Spinal cord (tissue), 10 donors: ENCODE measurements around the gene NCCRP1. TPM values are rescaled to one million over a fixed set of nuclear protein-coding genes. Genes with fewer than 3 reads are reported as not detected.
"Not testable (repeated sequence)": the region's sequence is repeated elsewhere in the genome, so short reads cannot be mapped to it uniquely, and the experiment has no call there.

Experiments used
- DNase-seq, 6 donors: peaks; one replicate each; pipeline versions ENCODE4 v3.0.0 to v3.0.0-alpha.2; 2013 to 2015; ENCODE audit warnings: low spot score in 6 of 6, low read depth in 4 of 6
- H3K27ac ChIP-seq: one replicate; pipeline ENCODE4 v1.5.1; 2013; ENCODE audit warnings: low read depth, low read length, control low read depth
- H3K27me3 ChIP-seq: one replicate; pipeline ENCODE4 v1.6.1; 2013; ENCODE audit warnings: low read length; ENCODE audit not compliant: control insufficient read depth, insufficient read depth
- H3K36me3 ChIP-seq: one replicate; pipeline ENCODE4 v1.6.1; 2013; ENCODE audit warnings: low read length; ENCODE audit not compliant: control insufficient read depth, insufficient read depth
- H3K4me1 ChIP-seq: one replicate; pipeline ENCODE4 v1.6.1; 2013; ENCODE audit warnings: low read length; ENCODE audit not compliant: control insufficient read depth, insufficient read depth
- H3K4me3 ChIP-seq: one replicate; pipeline ENCODE4 v1.5.1; 2013; ENCODE audit warnings: low read depth, low read length, control low read depth
- H3K9me3 ChIP-seq: one replicate; pipeline ENCODE4 v1.6.1; 2013; ENCODE audit warnings: low read length; ENCODE audit not compliant: control insufficient read depth, insufficient read depth
- WGBS: methylation state at CpG from one replicate; pipeline ENCODE4 v1.1.5; 2013; ENCODE audit warnings: missing lambda C conversion rate; ENCODE audit not compliant: insufficient coverage; 5-methylcytosine and 5-hydroxymethylcytosine counted together
- polyA plus RNA-seq, 2 donors: library from polyadenylated mRNA; unstranded; fragments of 120-200 nt; gene quantifications; one replicate each; pipeline ENCODE4 v1.2.1, GENCODE V29; 2013; ENCODE audit not compliant: insufficient read length in 2 of 2
- total RNA-seq, 2 donors: library from RNA; depleted of rRNA in 1 of 2; stranded (reverse); fragments of 120-200 nt in 1 of 2; fragments of >200 nt in 1 of 2; gene quantifications; one replicate each; pipeline versions ENCODE4 v1.2.3 to v1.2.4, GENCODE V29; 2013 to 2014
- donor health status: healthy.

NCCRP1 gene
- total and polyA plus RNA-seq, 4 donors, result 0.10 to 0.29 (median 0.16) TPM

DNA sequence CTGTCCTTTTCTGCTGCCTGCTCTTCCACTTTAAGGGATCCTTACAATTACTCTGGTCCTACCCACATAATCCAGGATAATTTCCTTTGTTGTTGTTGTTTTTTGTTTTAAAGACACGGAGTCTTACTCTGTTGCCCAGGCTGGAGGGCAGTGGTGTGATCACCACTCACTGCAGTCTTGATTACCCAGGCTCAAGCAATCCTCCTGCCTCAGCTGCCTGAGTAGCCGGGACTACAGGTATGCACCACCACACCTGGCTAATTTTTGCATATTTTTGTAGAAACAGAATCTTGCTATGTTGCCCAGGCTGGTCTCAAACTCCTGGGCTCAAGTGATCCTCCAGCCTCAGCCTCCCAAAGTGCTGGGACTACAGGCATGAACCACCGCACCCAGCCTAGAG lies 18.6 kb downstream of the NCCRP1 start:
- not testable (repeated sequence) for H3K4me1 ChIP-seq, H3K27me3 ChIP-seq, H3K27ac ChIP-seq, H3K4me3 ChIP-seq, H3K9me3 ChIP-seq, H3K36me3 ChIP-seq, DNase-seq
- 94% methylated on average over 2 of the region's 3 CpGs for WGBS

DNA sequence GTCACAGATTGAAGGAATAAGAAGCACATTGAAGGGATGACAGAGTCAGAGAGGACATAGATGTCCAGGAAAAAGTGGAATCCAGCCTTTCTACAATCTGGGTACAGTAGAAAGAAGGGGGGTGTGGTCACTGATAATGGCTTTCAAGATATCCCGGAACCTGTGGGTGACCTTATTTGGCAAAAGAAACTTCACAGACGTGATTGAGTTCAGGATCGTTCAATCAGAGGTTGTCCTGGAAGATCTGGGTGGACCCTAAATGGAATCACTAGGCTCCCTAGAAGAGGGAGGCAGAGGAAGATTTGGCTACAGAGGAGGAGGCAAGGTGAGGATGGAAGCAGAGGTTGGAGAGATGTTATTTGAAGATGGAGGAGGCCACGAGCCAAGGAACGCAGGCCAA lies 20.3 kb downstream of the NCCRP1 start:
- Histone ChIP-seq H3K4me3 (no peak overlapping the region), H3K27ac (no peak overlapping the region), H3K36me3 (no peaks in the 10 kb centered on the region), H3K9me3 (peaks cover 3% of the 10 kb centered on the region), H3K27me3 (peaks cover 2% of the 10 kb centered on the region), H3K4me1 (no peaks in the 10 kb centered on the region)
- DNase-seq, result no peak
- WGBS, result 79% methylated on average over 5 of the region's 5 CpGs

DNA sequence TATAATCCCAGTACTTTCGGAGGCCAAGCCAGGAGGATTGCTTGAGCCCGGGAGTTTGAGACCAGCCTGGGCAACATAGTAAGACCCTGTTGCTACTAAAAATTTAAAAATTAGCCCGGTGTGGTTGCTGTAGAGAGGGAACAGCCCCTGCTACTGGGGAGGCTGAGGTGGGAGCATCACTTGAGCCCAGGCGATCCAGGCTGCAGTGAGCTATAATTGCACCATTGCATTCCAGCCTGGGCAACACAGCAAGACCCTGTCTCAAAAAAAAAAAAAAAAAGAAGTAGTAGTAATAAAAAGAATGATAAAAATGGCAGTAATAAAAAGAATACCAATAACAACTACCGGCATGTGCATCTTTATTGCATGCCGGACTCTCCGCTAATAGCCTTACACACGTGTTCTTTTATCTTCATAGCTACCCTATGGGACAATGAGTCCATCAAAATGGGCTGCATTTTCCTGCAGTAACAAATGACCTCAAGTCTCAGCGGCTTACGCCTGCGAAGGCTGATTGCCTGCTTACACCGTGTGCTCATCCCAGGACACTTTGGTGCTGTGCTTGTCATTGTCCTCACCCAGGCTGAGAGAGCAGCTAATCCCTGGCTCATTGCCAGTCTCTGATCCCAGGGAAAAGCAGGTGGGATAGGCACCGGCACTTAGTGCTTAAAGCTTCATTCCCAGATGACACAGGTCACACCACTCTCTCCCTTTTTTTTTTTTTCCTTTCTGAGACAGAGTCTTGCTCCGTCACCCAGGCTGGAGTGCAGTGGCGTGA lies 21.7 kb downstream of the NCCRP1 start:
- Histone ChIP-seq H3K27ac (no peak overlapping the region), H3K36me3 (no peaks in the 10 kb centered on the region), H3K27me3 (peaks cover 2% of the 10 kb centered on the region), H3K4me3 (no peak overlapping the region), H3K9me3 (peaks cover 3% of the 10 kb centered on the region), H3K4me1 (no peaks in the 10 kb centered on the region)
- DNase-seq, result no peak
- 83% methylated on average over 12 of the region's 15 CpGs for WGBS

DNA sequence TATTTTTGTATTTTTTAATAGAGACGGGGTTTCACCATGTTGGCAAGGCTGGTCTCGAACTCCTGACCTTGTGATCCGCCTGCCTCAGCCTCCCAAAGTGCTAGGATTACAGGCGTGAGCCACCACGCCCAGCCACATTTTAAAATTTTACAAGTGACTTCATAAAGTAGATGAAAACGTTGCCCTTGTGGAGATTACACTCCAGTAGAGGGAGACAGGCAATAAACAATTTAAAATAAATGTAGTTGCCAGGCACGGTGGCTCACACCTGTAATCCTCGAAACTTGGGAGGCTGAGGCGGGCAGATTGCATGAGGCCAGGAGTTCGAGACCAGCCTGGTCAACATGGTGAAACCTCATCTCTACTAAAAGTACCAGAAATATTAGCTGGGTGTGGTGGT lies 22.3 kb downstream of the NCCRP1 start:
- not testable (repeated sequence) for DNase-seq, H3K36me3 ChIP-seq, H3K4me1 ChIP-seq, H3K27me3 ChIP-seq, H3K27ac ChIP-seq, H3K9me3 ChIP-seq, H3K4me3 ChIP-seq
- WGBS, result 66% methylated on average over 3 of the region's 10 CpGs

GRCh38 chr19:39223703-39224279 lies 27.0 kb downstream of the NCCRP1 start:
- Histone ChIP-seq H3K27me3 (peaks cover 7% of the 10 kb centered on the region), H3K4me3 (no peak overlapping the region), H3K9me3 (no peaks in the 10 kb centered on the region), H3K4me1 (no peaks in the 10 kb centered on the region), H3K36me3 (no peaks in the 10 kb centered on the region), H3K27ac (no peak overlapping the region)
- WGBS, result 4% methylated on average over 2 of the region's 4 CpGs
- DNase-seq, result peak in 1 of 6 donors; percentile 13

GRCh38 chr19:39224910-39225309 lies 28.1 kb downstream of the NCCRP1 start:
- H3K9me3 ChIP-seq, result no peaks in the 10 kb centered on the region
- no peak overlapping the region for H3K27ac ChIP-seq
- peaks cover 7% of the 10 kb centered on the region for H3K27me3 ChIP-seq
- no CpG with 5 or more reads among the region's 3 CpGs for WGBS
- no peaks in the 10 kb centered on the region for H3K4me1 ChIP-seq
- DNase-seq, result no peak
- no peak overlapping the region for H3K4me3 ChIP-seq
- H3K36me3 ChIP-seq, result no peaks in the 10 kb centered on the region

- Histone ChIP-seq H3K9me3 (no peaks in the 10 kb centered on the region), H3K4me1 (no peaks in the 10 kb centered on the region), H3K4me3 (no peak overlapping the region), H3K27me3 (peaks cover 2% of the 10 kb centered on the region), H3K27ac (no peak overlapping the region), H3K36me3 (no peaks in the 10 kb centered on the region)
- WGBS, result 86% methylated on average over 1 of the region's 2 CpGs
- DNase-seq, result no peak
Observed at GRCh38 chr19:39230096-39230764, 33.5 kb downstream of the NCCRP1 start.

DNA sequence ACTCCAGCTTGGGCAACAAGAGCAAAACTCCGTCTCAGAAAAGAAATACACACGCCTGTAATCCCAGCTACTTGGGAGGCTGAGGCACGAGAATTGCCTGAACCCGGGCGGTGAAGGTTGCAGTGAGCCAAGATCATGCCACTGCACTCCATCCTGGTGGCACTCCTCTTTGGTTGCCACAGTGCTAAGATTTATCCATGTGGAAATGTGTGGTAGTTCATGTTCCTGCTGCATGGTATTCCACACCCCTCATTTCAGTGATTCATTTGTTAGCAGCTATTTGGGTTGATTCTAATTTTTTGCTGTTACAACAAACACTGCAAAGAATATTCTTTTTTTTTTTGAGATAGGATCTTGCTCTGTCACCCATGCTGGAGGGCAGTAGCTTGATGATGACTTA lies 35.9 kb downstream of the NCCRP1 start:
- H3K27ac ChIP-seq, result no peak overlapping the region

GRCh38 chr19:39236527-39236926 lies 39.8 kb downstream of the NCCRP1 start:
- no peak overlapping the region for H3K27ac ChIP-seq
- no peaks in the 10 kb centered on the region for H3K9me3 ChIP-seq
- WGBS, result 76% methylated on average over 9 of the region's 12 CpGs
- H3K4me1 ChIP-seq, result no peaks in the 10 kb centered on the region
- H3K36me3 ChIP-seq, result no peaks in the 10 kb centered on the region
- peaks cover 4% of the 10 kb centered on the region for H3K27me3 ChIP-seq
- DNase-seq, result no peak
- H3K4me3 ChIP-seq, result no peak overlapping the region

More for the DNA sequence above, 35.9 kb downstream of the NCCRP1 start:
- Histone ChIP-seq H3K36me3 (no peaks in the 10 kb centered on the region), H3K9me3 (no peaks in the 10 kb centered on the region), H3K4me1 (no peaks in the 10 kb centered on the region), H3K27me3 (peaks cover 2% of the 10 kb centered on the region), H3K4me3 (no peak overlapping the region)
- 95% methylated on average over 5 of the region's 5 CpGs for WGBS
- no peak for DNase-seq
